ENCODE data around the gene RASGRF2.

Gene RASGRF2

GRCh38 chr5:80973027-80973426, 12.9 kb downstream of the RASGRF2 start:
- in situ Hi-C loops (cut with HindIII; ENCODE audit: low sequenced_read_pairs): no loop called here
- no peak for DNase-seq (ENCODE audit: low read depth)
- no peak for TF ChIP-seq CTCF (IDR thresholded peaks at IDR 0.05; ENCODE audit: low read depth, low read length, missing control alignments)
- H3K4me3 ChIP-seq (ENCODE audit: low read depth, low read length): no peak overlapping the region

DNA sequence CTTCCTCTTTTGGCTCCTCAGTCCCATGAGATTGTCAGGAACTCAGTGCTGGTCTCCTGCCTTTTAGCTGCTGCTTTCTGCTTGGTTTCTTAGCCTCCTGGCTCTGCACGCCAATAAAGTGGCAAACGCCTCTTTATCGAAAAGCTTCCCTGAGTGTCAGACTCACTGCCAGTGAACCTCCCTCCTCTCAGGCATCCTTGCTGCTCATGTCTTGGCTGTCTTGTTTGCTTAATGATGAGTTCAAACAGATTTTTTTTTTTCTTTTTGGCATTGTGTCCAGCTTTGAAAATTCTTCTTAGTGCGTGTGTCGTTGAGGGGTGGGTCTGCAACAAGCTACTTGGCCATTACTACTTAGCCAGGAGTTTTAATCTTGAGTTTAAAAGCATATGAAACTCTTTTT, 14.9 kb downstream of the RASGRF2 start:
- in situ Hi-C loops (cut with HindIII; ENCODE audit: low sequenced_read_pairs): no loop called here
- no peak for TF ChIP-seq CTCF (IDR thresholded peaks at IDR 0.05; ENCODE audit: low read depth, low read length, missing control alignments)
- no peak overlapping the region for H3K4me3 ChIP-seq (ENCODE audit: low read depth, low read length)
- no peak for DNase-seq (ENCODE audit: low read depth)

DNA sequence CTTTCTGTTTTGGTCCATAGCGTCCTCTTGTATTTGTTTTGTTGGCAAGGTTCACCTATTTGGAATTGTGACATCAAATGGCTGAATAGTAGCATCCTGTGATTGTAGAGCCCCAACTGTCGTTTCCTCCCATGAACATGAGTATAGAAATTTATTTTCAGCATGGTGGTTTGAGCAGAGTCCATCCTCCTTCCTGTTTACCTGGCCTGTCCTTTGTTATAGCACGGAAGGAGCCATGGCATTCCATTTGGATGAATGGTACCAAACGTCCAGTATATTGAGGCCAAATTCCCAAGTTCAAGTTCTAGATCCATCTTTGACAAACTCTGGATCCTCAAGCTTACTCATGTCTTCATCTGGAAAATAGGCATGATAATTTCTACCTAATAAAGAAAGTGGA, 16.8 kb downstream of the RASGRF2 start:
- no peak for DNase-seq (ENCODE audit: low read depth)
- TF ChIP-seq CTCF (IDR thresholded peaks at IDR 0.05; ENCODE audit: low read depth, low read length, missing control alignments): no peak
- in situ Hi-C loops (cut with HindIII; ENCODE audit: low sequenced_read_pairs): no loop called here
- H3K4me3 ChIP-seq (ENCODE audit: low read depth, low read length): no peak overlapping the region

GRCh38 chr5:80977764-80978163, 17.6 kb downstream of the RASGRF2 start:
- DNase-seq (ENCODE audit: low read depth): no peak
- no peak for TF ChIP-seq CTCF (IDR thresholded peaks at IDR 0.05; ENCODE audit: low read depth, low read length, missing control alignments)
- in situ Hi-C loops (cut with HindIII; ENCODE audit: low sequenced_read_pairs): no loop called here
- no peak overlapping the region for H3K4me3 ChIP-seq (ENCODE audit: low read depth, low read length)

- in situ Hi-C loops (cut with HindIII; ENCODE audit: low sequenced_read_pairs): no loop called here
- no peak for TF ChIP-seq CTCF (IDR thresholded peaks at IDR 0.05; ENCODE audit: low read depth, low read length, missing control alignments)
- DNase-seq (ENCODE audit: low read depth): no peak
- H3K4me3 ChIP-seq (ENCODE audit: low read depth, low read length): no peak overlapping the region
Observed at GRCh38 chr5:80978772-80979317, 18.7 kb downstream of the RASGRF2 start.

DNA sequence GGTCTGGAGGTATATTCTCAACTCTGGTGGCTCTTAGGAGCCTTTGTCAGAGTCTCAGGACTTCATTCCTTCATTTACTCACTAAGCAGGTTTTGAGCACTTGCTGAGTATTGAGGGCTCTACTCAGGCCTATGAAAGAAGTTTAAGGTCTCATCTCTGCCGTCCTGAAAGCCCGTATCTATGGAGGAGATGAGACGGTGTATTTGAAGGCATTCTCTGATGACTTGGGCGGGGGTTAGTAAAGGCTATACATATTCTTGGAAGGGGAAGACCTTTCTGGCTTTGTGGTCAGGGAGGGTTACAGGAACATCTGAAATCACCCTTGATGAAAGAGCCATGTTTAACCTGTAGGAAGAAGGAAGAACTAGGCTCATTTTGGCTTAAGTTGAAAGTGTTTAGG, 21.9 kb downstream of the RASGRF2 start:
- H3K4me3 ChIP-seq (ENCODE audit: low read depth, low read length): no peak overlapping the region
- no peak for TF ChIP-seq CTCF (IDR thresholded peaks at IDR 0.05; ENCODE audit: low read depth, low read length, missing control alignments)
- no peak for DNase-seq (ENCODE audit: low read depth)
- in situ Hi-C loops (cut with HindIII; ENCODE audit: low sequenced_read_pairs): no loop called here
